PC-9 (cell line): ENCODE results near the gene GOT1. TPM values are rescaled to one million over a fixed set of nuclear protein-coding genes. Genes with fewer than 3 reads are reported as not detected.

Experiments
- BruUV-seq: library from RNA; stranded (reverse); fragments of 400-500 nt; replicated peaks from 2 replicates; lab custom pipeline; 2021; lab: Mats Ljungman, UMichigan
- CTCF ChIA-PET: fragments of 300-600 bp; sonication (Branson Sonifier 250); formaldehyde crosslinking; loops from one replicate; lab custom pipeline; 2022; ENCODE audit warnings: antibody characterized with exemption; lab: Charles Lee
- POLR2A ChIA-PET: fragments of 300-600 bp; sonication (Branson Sonifier 250); formaldehyde crosslinking; loops from one replicate; lab custom pipeline; 2022; ENCODE audit warnings: antibody characterized with exemption; ENCODE audit not compliant: unreplicated experiment; lab: Charles Lee
- DNase-seq, 2 experiments: peaks; one replicate each; pipeline versions ENCODE4 v3.0.0 to v3.0.0-alpha.2; 2015 to 2022; ENCODE audit warnings: mixed read lengths in 1 of 2
- H2AFZ ChIP-seq: fragments of 200-600 bp; sonication (generic); 2 replicates; pipeline ENCODE4 v1.8.1; 2017; ENCODE audit warnings: antibody characterized with exemption
- H3F3A ChIP-seq: fragments of 200-600 bp; sonication (generic); 2 replicates; pipeline ENCODE4 v1.8.1; 2017; ENCODE audit warnings: antibody characterized with exemption, mild to moderate bottlenecking, low read depth; ENCODE audit not compliant: insufficient read depth
- H3K27ac ChIP-seq: fragments of 200-600 bp; sonication (generic); 2 replicates; pipeline ENCODE4 v1.6.1; 2016; ENCODE audit warnings: mixed run types
- H3K27me3 ChIP-seq: fragments of 200-600 bp; sonication (generic); 2 replicates; pipeline ENCODE4 v1.6.1; 2016; ENCODE audit warnings: low read depth, mixed run types; ENCODE audit not compliant: insufficient read depth
- H3K36me3 ChIP-seq: fragments of 200-600 bp; sonication (generic); 2 replicates; pipeline ENCODE4 v1.6.1; 2016; ENCODE audit warnings: low read depth, mixed run types
- H3K4me1 ChIP-seq: fragments of 200-600 bp; sonication (generic); replicated peaks from 2 replicates; pipeline ENCODE4 v1.6.1; 2016; ENCODE audit warnings: mixed run types; ENCODE audit not compliant: insufficient read depth
- H3K4me2 ChIP-seq: fragments of 200-600 bp; sonication (generic); 2 replicates; pipeline ENCODE4 v1.6.1; 2017; ENCODE audit warnings: mixed run types
- H3K4me3 ChIP-seq: fragments of 200-600 bp; sonication (generic); 2 replicates; pipeline ENCODE4 v1.6.1; 2016; ENCODE audit warnings: mixed run types
- H3K79me2 ChIP-seq: fragments of 200-600 bp; sonication (generic); 2 replicates; pipeline ENCODE4 v1.6.1; 2017; ENCODE audit warnings: low read depth, mixed run types
- H3K9me2 ChIP-seq: fragments of 200-600 bp; sonication (generic); 2 replicates; pipeline ENCODE4 v1.8.1; 2017; ENCODE audit warnings: mild to moderate bottlenecking; ENCODE audit not compliant: insufficient read depth
- H3K9me3 ChIP-seq: fragments of 200-600 bp; sonication (generic); 2 replicates; pipeline ENCODE4 v1.8.1; 2016; ENCODE audit warnings: low read depth; ENCODE audit not compliant: insufficient read depth
- H4K20me1 ChIP-seq: fragments of 200-600 bp; sonication (generic); 2 replicates; pipeline ENCODE4 v1.8.1; 2017; ENCODE audit not compliant: insufficient read depth
- EZH2 ChIP-seq: fragments of 200-600 bp; sonication (generic); IDR thresholded peaks from 2 replicates; pipeline ENCODE4 v1.8.0; 2017; ENCODE audit warnings: antibody characterized with exemption, low read depth
- intact Hi-C: fragments of 100-400 bp; cut with micrococcal nuclease; formaldehyde crosslinking; loops from one replicate; pipeline ENCODE4 v1.10.0; 2022; ENCODE audit not compliant: unreplicated experiment
- total RNA-seq: library from RNA; stranded (reverse); gene quantifications from 2 replicates; pipeline ENCODE4 v1.2.3, GENCODE V29; 2021
- TF ChIP-seq, protein P1 (sequence below): fragments of 200-600 bp; sonication (generic); conservative IDR thresholded peaks from 2 replicates; pipeline ENCODE4 v1.6.1; 2017; ENCODE audit warnings: mixed run types, antibody characterized with exemption, mild to moderate bottlenecking, moderate library complexity

GOT1 gene
- total RNA-seq, 1 experiment from 2014 or later = 28.6 TPM

DNA sequence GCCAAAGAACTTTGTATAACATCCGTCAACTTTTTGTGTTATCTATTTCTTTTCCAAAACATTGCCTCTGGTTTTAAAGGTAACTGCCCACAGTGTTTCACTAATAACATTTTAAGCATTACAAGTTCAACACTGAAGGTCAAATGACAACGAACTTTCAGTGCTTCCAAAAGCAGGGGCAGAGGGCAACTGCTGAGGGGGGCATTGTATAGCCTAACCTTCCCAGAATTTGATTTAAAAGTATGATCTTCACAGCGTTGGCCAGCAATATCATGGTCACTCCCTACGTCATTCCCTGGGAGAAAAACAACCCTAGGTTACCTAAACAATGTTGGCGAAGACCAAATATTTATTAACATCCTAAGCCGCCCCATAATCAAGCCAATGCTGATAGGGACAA is 2.5 kb upstream of the GOT1 start:
- no peaks in the 10 kb centered on the region for H3K4me1 ChIP-seq
- no peak overlapping the region for H2AFZ ChIP-seq
- no TSS peak for BruUV-seq
- ChIA-PET POLR2A (no interaction called here), CTCF (no interaction called here)
- no peak for DNase-seq
- H3K4me3 ChIP-seq = no peak overlapping the region
- intact Hi-C loops = loop anchor here (10.0 kb wide), 1 partner anchor 352 kb away; the partner anchor contains the start of gene ABCC2
- no peaks in the 10 kb centered on the region for H3K36me3 ChIP-seq
- H3K27ac ChIP-seq = no peak overlapping the region
- no peaks in the 10 kb centered on the region for H4K20me1 ChIP-seq
- H3K27me3 ChIP-seq = no peaks in the 10 kb centered on the region
- TF ChIP-seq EZH2 = no peak
- TF ChIP-seq, protein P1, sequence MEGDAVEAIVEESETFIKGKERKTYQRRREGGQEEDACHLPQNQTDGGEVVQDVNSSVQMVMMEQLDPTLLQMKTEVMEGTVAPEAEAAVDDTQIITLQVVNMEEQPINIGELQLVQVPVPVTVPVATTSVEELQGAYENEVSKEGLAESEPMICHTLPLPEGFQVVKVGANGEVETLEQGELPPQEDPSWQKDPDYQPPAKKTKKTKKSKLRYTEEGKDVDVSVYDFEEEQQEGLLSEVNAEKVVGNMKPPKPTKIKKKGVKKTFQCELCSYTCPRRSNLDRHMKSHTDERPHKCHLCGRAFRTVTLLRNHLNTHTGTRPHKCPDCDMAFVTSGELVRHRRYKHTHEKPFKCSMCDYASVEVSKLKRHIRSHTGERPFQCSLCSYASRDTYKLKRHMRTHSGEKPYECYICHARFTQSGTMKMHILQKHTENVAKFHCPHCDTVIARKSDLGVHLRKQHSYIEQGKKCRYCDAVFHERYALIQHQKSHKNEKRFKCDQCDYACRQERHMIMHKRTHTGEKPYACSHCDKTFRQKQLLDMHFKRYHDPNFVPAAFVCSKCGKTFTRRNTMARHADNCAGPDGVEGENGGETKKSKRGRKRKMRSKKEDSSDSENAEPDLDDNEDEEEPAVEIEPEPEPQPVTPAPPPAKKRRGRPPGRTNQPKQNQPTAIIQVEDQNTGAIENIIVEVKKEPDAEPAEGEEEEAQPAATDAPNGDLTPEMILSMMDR = no peak
- peaks cover 4% of the 10 kb centered on the region; the same call in 1 of the 2 replicates for H3F3A ChIP-seq
- H3K9me2 ChIP-seq = no peaks in the 10 kb centered on the region
- no peak overlapping the region for H3K4me2 ChIP-seq
- no peaks in the 10 kb centered on the region for H3K9me3 ChIP-seq
- peaks cover 32% of the 10 kb centered on the region for H3K79me2 ChIP-seq

DNA sequence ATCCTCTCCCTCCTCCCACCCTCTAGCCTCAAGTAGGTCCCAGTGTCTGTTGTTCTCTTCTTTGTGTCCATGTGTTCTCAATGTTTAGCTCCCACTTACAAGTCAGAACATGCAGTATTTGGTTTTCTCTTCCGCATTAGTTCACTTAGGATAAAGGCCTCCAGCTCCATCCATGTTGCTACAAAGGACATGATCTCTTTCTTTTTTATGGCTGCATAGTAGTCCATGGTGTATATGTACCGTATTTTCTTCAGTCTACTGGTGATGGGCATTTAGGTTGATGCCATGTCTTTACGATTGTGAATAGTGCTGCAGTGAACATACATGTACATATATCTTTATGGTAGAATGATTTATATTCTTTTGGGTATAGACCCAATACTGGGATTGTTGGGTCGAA is 1.6 kb upstream of the GOT1 start:
- no peak for DNase-seq

DNA sequence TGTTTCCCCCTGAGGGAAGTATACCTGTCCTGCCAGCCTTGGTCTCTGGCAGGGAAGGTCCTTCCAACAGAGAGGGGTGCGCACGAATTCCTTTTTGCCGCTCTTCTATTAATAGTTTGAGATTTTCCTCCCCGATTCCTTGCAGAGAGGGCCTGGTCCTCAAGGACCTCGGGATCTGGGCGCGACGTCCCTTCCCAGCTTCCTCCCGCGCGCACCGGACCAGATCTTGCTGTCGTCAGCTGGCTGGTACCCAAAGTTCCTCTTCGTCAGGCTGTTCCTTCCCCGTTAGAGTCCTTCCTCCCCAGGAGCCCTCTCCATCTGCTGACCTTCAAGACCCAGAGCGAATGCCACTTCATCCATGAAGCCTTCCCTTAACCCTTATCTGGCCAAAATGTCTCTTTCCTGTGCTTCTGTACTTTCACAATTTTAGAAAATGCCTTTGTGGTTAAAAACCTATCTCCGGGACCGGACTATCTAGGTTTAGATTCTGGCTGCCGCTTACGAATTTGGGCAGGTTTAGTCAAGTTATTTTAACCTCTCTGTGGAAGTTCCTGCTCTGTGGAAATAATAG is 851 bp upstream of the GOT1 start:
- CTCF ChIA-PET = no interaction called here
- Histone ChIP-seq H3K9me3 (no peaks in the 10 kb centered on the region), H3K4me3 (peak overlapping the region; percentile 88), H3K9me2 (no peaks in the 10 kb centered on the region), H4K20me1 (no peaks in the 10 kb centered on the region), H3K27me3 (no peaks in the 10 kb centered on the region), H3K4me1 (no peaks in the 10 kb centered on the region), H2AFZ (peak overlapping the region; percentile 85), H3K4me2 (peak overlapping the region; percentile 93), H3K79me2 (peaks cover 36% of the 10 kb centered on the region), H3F3A (peaks cover 4% of the 10 kb centered on the region; the same call in 1 of the 2 replicates), H3K27ac (peak overlapping the region; percentile 71), H3K36me3 (no peaks in the 10 kb centered on the region)
- TSS peak; percentile 50 for BruUV-seq
- intact Hi-C loops = loop anchor here (2.0 to 10.0 kb wide), 2 partner anchors 190 to 354 kb away; partner anchors contain the start of genes ABCC2 and SLC25A28
- peak in 1 of 2 experiments; percentile 33 for DNase-seq
- TF ChIP-seq EZH2 = no peak
- TF ChIP-seq, protein P1 = no peak
- POLR2A ChIA-PET = interaction anchor here (0.6 kb wide), 2 partner anchors 11 to 475 kb away, joined by 3 to 14 read pairs; no protein-coding TSS in a partner anchor

More for the DNA sequence above, 1.6 kb upstream of the GOT1 start:
- H3K9me2 ChIP-seq = no peaks in the 10 kb centered on the region
- POLR2A ChIA-PET = no interaction called here
- peaks cover 4% of the 10 kb centered on the region; the same call in 1 of the 2 replicates for H3F3A ChIP-seq
- intact Hi-C loops = loop anchor here (10.0 kb wide), 1 partner anchor 353 kb away; the partner anchor contains the start of gene ABCC2
- H3K4me3 ChIP-seq = peak overlapping the region; percentile 88; the same call in 1 of the 2 replicates
- H3K36me3 ChIP-seq = no peaks in the 10 kb centered on the region
- BruUV-seq = no TSS peak
- no peaks in the 10 kb centered on the region for H3K9me3 ChIP-seq
- no peak overlapping the region for H2AFZ ChIP-seq
- TF ChIP-seq EZH2 = no peak
- TF ChIP-seq, protein P1 = no peak
- no peak overlapping the region for H3K27ac ChIP-seq
- no peaks in the 10 kb centered on the region for H3K4me1 ChIP-seq
- H4K20me1 ChIP-seq = no peaks in the 10 kb centered on the region
- no peaks in the 10 kb centered on the region for H3K27me3 ChIP-seq
- peaks cover 36% of the 10 kb centered on the region for H3K79me2 ChIP-seq
- H3K4me2 ChIP-seq = peak overlapping the region; percentile 93
- CTCF ChIA-PET = no interaction called here
